Esophagus (tissue), 2 donors: ENCODE results near the gene MKS1. TPM values are rescaled to one million over a fixed set of nuclear protein-coding genes. Genes with fewer than 3 reads are reported as not detected.

Experiments
- H3K27ac ChIP-seq, 2 donors: one replicate each; pipeline ENCODE4 v1.5.1; 2013; ENCODE audit warnings: low read depth in 2 of 2, mild to moderate bottlenecking in 2 of 2, inconsistent platforms in 1 of 2, low read length in 1 of 2, moderate library complexity in 1 of 2
- H3K27me3 ChIP-seq, 2 donors: one replicate each; pipeline ENCODE4 v1.6.1; 2013; ENCODE audit warnings: low read length in 2 of 2, control low read depth in 1 of 2, mild to moderate bottlenecking in 1 of 2; ENCODE audit not compliant: insufficient read depth in 2 of 2, control insufficient read depth in 1 of 2
- H3K36me3 ChIP-seq, 2 donors: one replicate each; pipeline ENCODE4 v1.6.1; 2013; ENCODE audit warnings: low read length in 1 of 2; ENCODE audit not compliant: control insufficient read depth in 2 of 2, insufficient read depth in 2 of 2
- H3K4me1 ChIP-seq, 2 donors: one replicate each; pipeline ENCODE4 v1.6.1; 2013; ENCODE audit warnings: low read length in 1 of 2; ENCODE audit not compliant: control insufficient read depth in 2 of 2, insufficient read depth in 2 of 2
- H3K4me3 ChIP-seq, 2 donors: one replicate each; pipeline ENCODE4 v1.5.1; 2013; ENCODE audit warnings: low read length in 2 of 2, mild to moderate bottlenecking in 2 of 2, low read depth in 1 of 2, moderate library complexity in 1 of 2
- H3K9me3 ChIP-seq, 2 donors: one replicate each; pipeline ENCODE4 v1.6.1; 2013; ENCODE audit warnings: mild to moderate bottlenecking in 2 of 2, low read depth in 1 of 2, low read length in 1 of 2, moderate library complexity in 1 of 2; ENCODE audit not compliant: control insufficient read depth in 2 of 2, insufficient read depth in 1 of 2
- WGBS, 2 donors: extraction: QIAGEN DNeasy Blood & Tissue Kit; methylation state at CpG; one replicate each; pipeline ENCODE4 v1.1.7; 2013; 5-methylcytosine and 5-hydroxymethylcytosine counted together
- polyA plus RNA-seq, 2 donors: library from polyadenylated mRNA; stranded (reverse); fragments of 200-250 nt; gene quantifications; one replicate each; pipeline ENCODE4 v1.2.3, GENCODE V29; 2013
- donor health status: healthy with polysubstance abuse.
- donor health status: Bipolar disorder and iron deficiency.

The MKS1 gene
- polyA plus RNA-seq, 2 donors: 7.8 to 10.2 TPM

DNA sequence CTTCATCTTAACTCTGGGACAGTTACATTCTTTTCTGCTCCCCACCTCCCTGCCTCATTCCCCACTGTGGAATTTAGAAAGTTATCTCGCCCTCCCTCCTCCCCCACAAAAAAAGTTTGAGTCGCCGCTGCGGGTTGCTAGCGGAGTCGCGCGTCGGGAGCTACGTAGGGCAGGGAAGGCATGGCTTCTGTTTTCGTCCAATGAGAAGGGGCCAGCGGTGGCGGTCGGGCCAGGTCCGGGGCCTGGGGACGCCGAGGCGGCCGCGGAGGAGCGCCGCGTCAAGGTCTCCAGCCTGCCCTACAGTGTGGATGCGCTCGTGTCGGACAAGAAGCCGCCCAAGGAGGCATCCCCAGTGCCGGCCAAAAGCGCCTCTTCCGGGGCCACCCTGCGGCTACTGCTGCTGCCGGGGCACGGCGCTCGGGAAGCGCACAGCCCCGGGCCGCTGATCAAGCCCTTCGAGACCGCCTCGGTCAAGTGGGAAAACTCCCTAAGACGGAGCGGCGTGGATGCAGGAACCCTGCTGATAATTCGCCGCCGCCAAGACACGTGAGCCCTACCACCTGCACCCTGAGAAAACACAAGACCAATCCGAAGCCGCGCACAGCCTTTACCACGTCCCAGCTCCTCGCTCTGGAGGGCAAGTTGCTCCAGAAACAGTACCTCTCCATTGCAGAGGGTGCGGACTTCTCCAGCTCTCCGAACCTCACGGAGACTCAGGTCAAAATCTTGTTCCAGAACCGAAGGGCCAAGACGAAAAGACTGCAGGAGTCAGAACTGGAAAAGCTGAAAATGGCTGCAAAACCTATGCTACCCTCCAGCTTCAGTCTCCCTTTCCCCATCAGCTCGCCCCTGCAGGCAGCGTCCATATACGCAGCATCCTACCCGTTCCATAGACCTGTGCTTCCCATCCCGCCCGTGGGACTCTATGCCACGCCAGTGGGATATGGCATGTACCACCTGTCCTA lies 61.9 kb downstream of the MKS1 start:
- H3K36me3 ChIP-seq: no peaks in the 10 kb centered on the region
- WGBS, 2 donors: 5% methylated on average over 65 of the region's 65 CpGs
- H3K4me1 ChIP-seq: peaks cover 2 to 4% of the 10 kb centered on the region in 2 donors
- peak overlapping the region; percentile 27 to 38 for H3K4me3 ChIP-seq
- no peak overlapping the region for H3K27ac ChIP-seq
- H3K9me3 ChIP-seq: no peaks in the 10 kb centered on the region
- peaks cover 0 to 2% of the 10 kb centered on the region in 2 donors for H3K27me3 ChIP-seq

Other genes starting within 250 kb of the MKS1 start
- gene VEZF1, start 231.0 kb downstream of the MKS1 start, polyA plus RNA-seq: 10 to 100 TPM in 1 of 2 donors, 1 to 10 TPM in 1; 8.8 to 10.6 TPM
- gene SRSF1, start 212.0 kb downstream of the MKS1 start, polyA plus RNA-seq: 10 to 100 TPM; 80.7 to 91.7 TPM
- 10 to 100 TPM; 14.8 to 15.3 TPM for gene DYNLL2, start 135.8 kb downstream of the MKS1 start, polyA plus RNA-seq
- under 1 TPM in 1 of 2 donors, not detected in 1; under 0.01 TPM for gene OR4D1, start 70.9 kb downstream of the MKS1 start, polyA plus RNA-seq
- gene OR4D2, start 52.3 kb downstream of the MKS1 start, polyA plus RNA-seq: not detected
- gene EPX, start 26.5 kb downstream of the MKS1 start, polyA plus RNA-seq: not detected
- not detected for gene LPO, start 19.3 kb upstream of the MKS1 start, polyA plus RNA-seq
- under 1 TPM in 1 of 2 donors, not detected in 1; 0.02 TPM for gene MPO, start 61.7 kb upstream of the MKS1 start, polyA plus RNA-seq
- gene TSPOAP1, start 109.5 kb upstream of the MKS1 start, polyA plus RNA-seq: 10 to 100 TPM in 1 of 2 donors, 1 to 10 TPM in 1; 7.3 to 14.9 TPM
- gene SUPT4H1, start 132.9 kb upstream of the MKS1 start, polyA plus RNA-seq: 10 to 100 TPM; 39.9 to 80.8 TPM
- gene RNF43, start 198.3 kb upstream of the MKS1 start, polyA plus RNA-seq: 1 to 10 TPM; 5.7 to 7.5 TPM